Tibial artery (tissue), 4 donors: Measurements from ENCODE around the gene DNASE1L3.

Experiments
- DNase-seq, 2 donors: peaks; one replicate each; pipeline ENCODE4 v3.0.0-alpha.2; 2019
- H3K27ac ChIP-seq, 2 donors: fragments of 200-600 bp; sonication (generic) in 1 of 2; 1 replicate in 1 of 2; 2 replicates in 1 of 2; pipeline ENCODE4 v1.5.1; 2018 to 2019; ENCODE audit warnings: mild to moderate bottlenecking in 1 of 2
- H3K27me3 ChIP-seq, 2 donors: fragments of 200-600 bp; sonication (generic) in 1 of 2; one replicate each; pipeline versions ENCODE4 v1.5.1 to v1.6.0; 2016 to 2019
- H3K36me3 ChIP-seq, 3 donors: fragments of 200-600 bp; sonication (generic) in 2 of 3; one replicate each; pipeline ENCODE4 v1.5.1; 2016 to 2019; ENCODE audit warnings: mild to moderate bottlenecking in 2 of 3
- H3K4me1 ChIP-seq, 4 donors: fragments of 200-600 bp; sonication (generic) in 2 of 4; 1 replicate in 3 of 4; 2 replicates in 1 of 4; pipeline ENCODE4 v1.5.1; 2016 to 2019
- H3K4me3 ChIP-seq, 2 donors: fragments of 200-600 bp; sonication (generic) in 1 of 2; 1 replicate in 1 of 2; 2 replicates in 1 of 2; pipeline ENCODE4 v1.5.1; 2018 to 2019; ENCODE audit warnings: mild to moderate bottlenecking in 2 of 2
- H3K9me3 ChIP-seq, 3 donors: fragments of 200-600 bp; sonication (generic) in 1 of 3; one replicate each; pipeline ENCODE4 v1.5.1; 2016 to 2019
- CTCF ChIP-seq, 2 experiments: fragments of 200-600 bp in 1 of 2; fragments of 450-650 bp in 1 of 2; IDR thresholded peaks; one replicate each; pipeline ENCODE4 v1.5.1; 2017 to 2019; ENCODE audit warnings: antibody characterized with exemption in 2 of 2, mild to moderate bottlenecking in 1 of 2, moderate library complexity in 1 of 2
- intact Hi-C: fragments of 100-400 bp; cut with DNase I; formaldehyde crosslinking; loops from one replicate; pipeline ENCODE4 v1.15.0; 2023; ENCODE audit warnings: low total_unique reads

Gene DNASE1L3

GRCh38 chr3:58197588-58197987 is 13.2 kb downstream of the DNASE1L3 start:
- H3K27ac ChIP-seq: no peak overlapping the region
- no peak overlapping the region for H3K4me3 ChIP-seq
- TF ChIP-seq CTCF (IDR thresholded peaks at IDR 0.05): no peak
- no peak for DNase-seq
- peaks cover 0 to 18% (median 12%) of the 10 kb centered on the region in 4 donors for H3K4me1 ChIP-seq
- no peaks in the 10 kb centered on the region for H3K36me3 ChIP-seq
- intact Hi-C loops: no loop called here
- no peaks in the 10 kb centered on the region for H3K27me3 ChIP-seq
- H3K9me3 ChIP-seq: no peaks in the 10 kb centered on the region

GRCh38 chr3:58193682-58194407 is 16.9 kb downstream of the DNASE1L3 start:
- no peak for TF ChIP-seq CTCF (IDR thresholded peaks at IDR 0.05)
- no peak for DNase-seq
- Histone ChIP-seq H3K4me3 (no peak overlapping the region), H3K4me1 (peaks cover 0 to 9% (median 7%) of the 10 kb centered on the region in 4 donors), H3K27ac (no peak overlapping the region), H3K9me3 (no peaks in the 10 kb centered on the region), H3K27me3 (no peaks in the 10 kb centered on the region), H3K36me3 (no peaks in the 10 kb centered on the region)
- intact Hi-C loops: loop anchor here (5.0 kb wide), 1 partner anchor 108 kb away; no protein-coding TSS in a partner anchor

- DNase-seq: no peak
- no peaks in the 10 kb centered on the region for H3K27me3 ChIP-seq
- intact Hi-C loops: loop anchor here (5.0 kb wide), 1 partner anchor 110 kb away; no protein-coding TSS in a partner anchor
- no peak for TF ChIP-seq CTCF (IDR thresholded peaks at IDR 0.05)
- no peaks in the 10 kb centered on the region for H3K9me3 ChIP-seq
- no peak overlapping the region for H3K27ac ChIP-seq
- H3K4me1 ChIP-seq: no peaks in the 10 kb centered on the region
- H3K4me3 ChIP-seq: no peak overlapping the region
- H3K36me3 ChIP-seq: no peaks in the 10 kb centered on the region
These were observed 18.7 kb downstream of the DNASE1L3 start for GRCh38 chr3:58192069-58192468.

DNA sequence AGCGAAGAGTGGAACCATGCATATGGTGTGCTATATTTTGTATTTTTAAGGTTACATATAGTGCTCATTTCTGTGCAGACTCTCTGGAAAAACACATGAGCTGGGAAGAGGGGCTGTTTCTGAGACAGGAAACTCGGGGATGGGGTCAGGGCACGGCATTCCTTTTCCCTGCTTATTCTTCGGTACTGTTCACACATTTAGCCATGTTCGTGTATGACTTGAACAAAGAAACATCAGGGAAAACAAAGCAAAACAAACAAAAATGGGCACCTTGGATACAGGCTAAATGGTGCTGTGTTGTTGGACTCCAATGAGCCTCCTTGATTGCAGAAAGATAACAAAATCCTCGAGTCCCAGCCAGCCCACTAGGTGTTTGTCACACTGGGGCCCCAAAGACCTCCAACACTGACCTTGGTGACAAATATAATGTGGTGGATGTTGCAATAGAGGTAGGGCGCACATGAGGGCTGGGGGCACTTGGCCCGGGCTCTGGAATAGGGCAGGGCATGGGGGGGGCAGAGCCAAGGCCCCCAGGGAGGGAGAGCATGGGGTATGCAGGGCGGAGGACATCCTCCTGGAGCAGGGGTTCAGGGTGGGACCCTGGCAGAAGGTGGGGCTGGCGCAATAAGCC is 19.3 kb downstream of the DNASE1L3 start:
- Histone ChIP-seq H3K27me3 (no peaks in the 10 kb centered on the region), H3K27ac (no peak overlapping the region), H3K36me3 (no peaks in the 10 kb centered on the region), H3K4me1 (no peaks in the 10 kb centered on the region), H3K4me3 (no peak overlapping the region), H3K9me3 (no peaks in the 10 kb centered on the region)
- DNase-seq: no peak
- TF ChIP-seq CTCF (IDR thresholded peaks at IDR 0.05): no peak
- intact Hi-C loops: loop anchor here (5.0 kb wide), 1 partner anchor 111 kb away; no protein-coding TSS in a partner anchor

GRCh38 chr3:58190882-58191281 is 19.9 kb downstream of the DNASE1L3 start:
- Histone ChIP-seq H3K27ac (no peak overlapping the region), H3K27me3 (no peaks in the 10 kb centered on the region), H3K9me3 (no peaks in the 10 kb centered on the region), H3K4me3 (no peak overlapping the region), H3K36me3 (no peaks in the 10 kb centered on the region), H3K4me1 (no peaks in the 10 kb centered on the region)
- intact Hi-C loops: loop anchor here (5.0 kb wide), 1 partner anchor 111 kb away; no protein-coding TSS in a partner anchor
- no peak for TF ChIP-seq CTCF (IDR thresholded peaks at IDR 0.05)
- no peak for DNase-seq
